GM12872 (cell line): Measurements from ENCODE around the gene MAP7D3.

ENCODE experiments used
- TF ChIP-seq, protein P1 (sequence below): IDR thresholded peaks from 3 replicates; pipeline ENCODE4 v1.5.1; 2011; ENCODE audit warnings: low read depth, mild to moderate bottlenecking, low read length, moderate library complexity; ENCODE audit not compliant: insufficient read depth

The MAP7D3 gene

DNA sequence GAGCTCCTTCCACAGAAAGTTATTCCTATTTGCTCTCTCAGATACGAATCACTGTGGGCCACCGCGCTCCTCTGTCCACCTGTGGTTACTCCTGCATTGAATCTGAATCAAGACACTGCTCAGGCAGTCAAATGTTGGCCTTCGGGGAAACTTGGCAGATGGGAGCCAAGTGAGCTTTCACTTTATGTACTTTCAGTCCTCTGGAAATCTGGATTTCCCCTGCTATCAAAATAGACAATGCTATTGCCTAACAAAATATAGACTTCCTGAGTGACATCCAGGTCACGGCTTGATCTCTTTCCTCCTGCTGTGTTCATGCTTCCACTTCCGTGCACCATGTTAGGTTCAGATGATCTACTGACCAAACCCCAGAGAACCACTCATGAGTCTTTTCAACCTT is 60.0 kb downstream of the MAP7D3 start:
- TF ChIP-seq, protein P1, sequence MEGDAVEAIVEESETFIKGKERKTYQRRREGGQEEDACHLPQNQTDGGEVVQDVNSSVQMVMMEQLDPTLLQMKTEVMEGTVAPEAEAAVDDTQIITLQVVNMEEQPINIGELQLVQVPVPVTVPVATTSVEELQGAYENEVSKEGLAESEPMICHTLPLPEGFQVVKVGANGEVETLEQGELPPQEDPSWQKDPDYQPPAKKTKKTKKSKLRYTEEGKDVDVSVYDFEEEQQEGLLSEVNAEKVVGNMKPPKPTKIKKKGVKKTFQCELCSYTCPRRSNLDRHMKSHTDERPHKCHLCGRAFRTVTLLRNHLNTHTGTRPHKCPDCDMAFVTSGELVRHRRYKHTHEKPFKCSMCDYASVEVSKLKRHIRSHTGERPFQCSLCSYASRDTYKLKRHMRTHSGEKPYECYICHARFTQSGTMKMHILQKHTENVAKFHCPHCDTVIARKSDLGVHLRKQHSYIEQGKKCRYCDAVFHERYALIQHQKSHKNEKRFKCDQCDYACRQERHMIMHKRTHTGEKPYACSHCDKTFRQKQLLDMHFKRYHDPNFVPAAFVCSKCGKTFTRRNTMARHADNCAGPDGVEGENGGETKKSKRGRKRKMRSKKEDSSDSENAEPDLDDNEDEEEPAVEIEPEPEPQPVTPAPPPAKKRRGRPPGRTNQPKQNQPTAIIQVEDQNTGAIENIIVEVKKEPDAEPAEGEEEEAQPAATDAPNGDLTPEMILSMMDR = no peak

DNA sequence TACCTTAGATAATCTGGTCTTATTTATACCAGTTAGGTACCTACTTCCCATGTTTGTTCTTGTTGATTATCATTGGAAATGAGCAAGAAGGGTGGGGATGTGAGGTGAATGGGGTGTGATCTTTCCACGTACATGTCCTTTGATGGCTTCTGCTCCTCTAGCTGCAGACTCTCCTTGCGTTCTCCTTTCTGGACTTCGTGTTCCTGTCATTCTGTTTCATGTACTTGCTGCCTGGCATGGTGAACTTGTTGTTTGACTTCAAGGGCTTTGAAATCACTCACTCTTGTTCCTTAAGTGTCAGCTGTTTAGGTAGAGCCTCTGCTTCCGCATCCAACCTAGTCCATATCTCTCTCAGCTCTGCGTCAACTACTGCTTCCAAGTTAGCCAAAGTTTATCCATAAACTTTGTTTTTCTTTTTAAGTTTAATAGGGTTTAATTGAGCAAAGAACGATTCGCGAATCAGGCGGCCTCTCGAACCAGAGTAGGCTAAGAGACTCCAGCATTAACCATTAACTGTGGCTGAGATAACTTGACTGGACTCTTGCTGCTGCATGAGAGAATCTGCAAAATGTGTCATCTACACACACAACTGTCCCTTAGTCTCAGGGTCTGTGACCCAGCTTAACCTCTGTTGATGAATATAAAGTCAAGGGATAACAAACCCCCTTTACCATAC is 61.0 kb downstream of the MAP7D3 start:
- TF ChIP-seq, protein P1 = no peak

DNA sequence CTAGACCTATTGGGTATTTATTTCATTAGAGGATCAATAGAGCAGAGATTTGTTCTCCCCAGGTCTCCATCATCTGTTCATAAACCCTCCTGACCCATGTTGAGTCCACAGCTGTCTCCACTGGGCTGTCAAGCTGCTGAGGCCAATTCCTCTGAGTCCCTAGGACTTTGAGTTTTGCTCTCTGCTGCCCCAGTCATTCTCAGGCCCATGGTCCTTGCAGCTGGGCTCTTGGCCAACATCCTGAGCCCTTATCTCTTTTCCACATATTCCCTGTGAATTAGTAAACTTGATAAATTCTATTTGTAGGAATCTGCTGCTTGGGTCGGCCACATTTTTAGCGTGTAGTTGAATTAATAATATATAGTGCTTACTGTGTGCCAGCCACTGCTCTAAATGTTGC is 62.0 kb downstream of the MAP7D3 start:
- TF ChIP-seq, protein P1 = no peak

DNA sequence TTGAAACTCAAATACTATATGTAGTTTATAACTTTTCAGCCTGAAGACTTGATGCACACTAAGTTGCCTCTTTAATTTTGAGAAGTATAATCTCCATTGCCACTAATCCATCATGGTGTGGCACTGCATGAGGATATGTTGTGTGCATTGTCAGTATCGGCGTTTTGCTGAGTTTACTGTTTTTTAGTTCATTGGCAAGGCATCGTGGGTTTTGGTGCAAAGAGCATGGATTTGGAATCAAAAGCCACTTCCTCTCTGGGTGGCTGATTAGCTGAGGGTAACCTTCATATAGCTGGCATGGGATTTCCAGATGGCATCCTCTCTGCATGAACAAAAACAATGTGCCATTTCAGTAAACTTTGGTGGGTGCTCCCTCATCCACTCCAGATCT is 65.2 kb downstream of the MAP7D3 start:
- TF ChIP-seq, protein P1 = no peak

DNA sequence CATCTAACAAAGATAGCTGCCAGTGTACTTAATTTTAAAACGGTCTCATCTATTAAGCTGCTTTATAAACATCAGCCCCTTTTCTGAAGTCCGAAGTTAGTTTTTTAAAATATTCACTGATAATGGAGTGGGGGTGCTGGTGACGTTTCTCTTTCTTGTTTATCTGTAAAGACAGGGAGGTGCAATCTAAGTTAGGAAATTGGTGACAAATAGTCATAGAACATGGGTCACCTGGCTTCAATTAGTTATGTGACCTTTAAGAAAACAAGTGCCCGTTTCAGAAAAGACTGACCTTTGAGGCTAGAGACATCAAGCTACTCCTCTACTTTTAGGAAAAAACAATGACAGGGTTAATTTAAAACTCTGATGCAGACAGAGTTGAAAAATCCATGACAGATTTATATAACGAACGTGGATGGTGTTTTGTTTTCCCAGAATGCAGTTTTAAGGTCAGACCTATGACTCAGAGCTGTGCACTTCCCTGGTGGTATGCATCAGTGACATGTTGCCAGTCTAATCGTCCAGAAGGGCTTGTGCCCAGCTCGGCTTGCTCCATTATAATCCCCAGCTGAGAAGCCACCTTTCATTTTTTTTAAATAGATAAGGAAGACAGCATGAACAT is 65.7 kb downstream of the MAP7D3 start:
- TF ChIP-seq, protein P1 = no peak

DNA sequence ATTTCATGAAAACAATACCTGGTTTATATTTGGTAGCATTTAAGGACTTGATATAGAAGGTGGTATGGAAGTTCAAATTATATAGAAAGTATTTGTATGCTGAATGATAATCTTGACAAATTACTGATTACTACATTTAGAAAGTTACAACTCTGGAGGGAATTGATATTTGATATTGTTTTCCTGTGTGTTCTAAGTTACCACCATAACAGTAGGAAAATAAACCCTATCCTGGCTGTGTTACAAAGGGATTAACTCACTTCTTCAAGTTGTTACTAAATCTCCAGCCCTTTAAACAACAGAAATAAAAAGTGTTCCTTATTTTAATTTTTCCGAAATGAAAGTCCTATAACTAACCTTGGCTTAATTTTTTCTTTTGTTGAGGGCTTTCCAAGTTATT is 67.3 kb downstream of the MAP7D3 start:
- TF ChIP-seq, protein P1 = no peak

DNA sequence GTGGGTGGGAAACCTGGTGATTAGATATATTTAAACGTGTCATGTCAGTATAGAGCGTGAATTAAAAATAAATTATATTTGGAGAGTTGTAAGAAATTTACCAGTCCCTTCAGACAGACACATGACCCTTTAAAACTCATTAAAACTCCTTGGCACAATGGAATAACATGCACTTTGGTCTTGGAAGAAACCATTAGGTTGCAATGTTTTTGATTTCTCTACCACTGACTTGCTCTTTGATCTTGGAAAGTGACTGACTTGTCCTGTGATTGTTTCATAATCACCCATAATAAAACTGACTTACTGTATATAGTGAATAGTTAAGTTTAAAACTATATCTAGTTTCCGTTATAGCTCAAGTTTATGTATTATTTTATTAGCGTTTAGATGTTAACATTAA is 68.0 kb downstream of the MAP7D3 start:
- TF ChIP-seq, protein P1 = no peak
